GM18909 (cell line): ENCODE data around the gene POLR2B.
A peak's percentile ranks its signal among the peaks of the same experiment; 100 is the strongest.
"Not testable (repeated sequence)": the region's sequence is repeated elsewhere in the genome, so short reads cannot be mapped to it uniquely, and the experiment has no call there.

Experiments used
- ATAC-seq: cut with Tn5 transposase; IDR thresholded peaks from one replicate; pipeline ENCODE4 v1.9.1; 2021; ENCODE audit warnings: mild to moderate bottlenecking; ENCODE audit not compliant: unreplicated experiment, poor library complexity

Gene POLR2B

DNA sequence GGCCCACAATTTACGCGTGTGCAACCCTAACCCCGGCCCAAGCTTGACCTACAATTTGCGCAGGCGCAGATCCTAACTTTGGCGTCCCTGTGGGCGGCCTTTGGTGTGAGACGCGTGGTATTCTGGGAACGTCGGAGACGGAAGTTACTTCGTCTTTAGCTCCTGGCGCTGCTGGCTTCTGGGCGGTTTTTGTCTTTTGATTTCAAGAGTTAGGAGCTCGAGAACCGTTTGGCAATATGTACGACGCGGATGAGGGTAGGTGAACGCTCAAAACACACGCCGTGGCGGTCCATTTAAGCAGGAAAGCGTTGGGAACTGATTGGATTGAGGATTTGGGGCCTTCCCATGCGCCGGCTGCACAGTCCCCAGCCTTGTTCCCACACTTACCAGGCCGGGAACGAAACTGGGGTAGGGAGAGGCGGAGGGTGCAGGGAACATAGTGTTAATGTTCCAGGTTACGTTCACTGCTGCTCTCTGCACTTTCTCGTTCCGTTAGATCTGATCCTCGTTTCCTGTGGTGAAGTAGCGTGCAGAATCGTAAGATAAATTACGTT is at the start of gene POLR2B:
TSS of gene POLR2B (plus strand) at position 147 of the 554 bp plus-strand sequence. CDS start at position 237, 90 bp downstream.
- ATAC-seq, result peak; percentile 54

DNA sequence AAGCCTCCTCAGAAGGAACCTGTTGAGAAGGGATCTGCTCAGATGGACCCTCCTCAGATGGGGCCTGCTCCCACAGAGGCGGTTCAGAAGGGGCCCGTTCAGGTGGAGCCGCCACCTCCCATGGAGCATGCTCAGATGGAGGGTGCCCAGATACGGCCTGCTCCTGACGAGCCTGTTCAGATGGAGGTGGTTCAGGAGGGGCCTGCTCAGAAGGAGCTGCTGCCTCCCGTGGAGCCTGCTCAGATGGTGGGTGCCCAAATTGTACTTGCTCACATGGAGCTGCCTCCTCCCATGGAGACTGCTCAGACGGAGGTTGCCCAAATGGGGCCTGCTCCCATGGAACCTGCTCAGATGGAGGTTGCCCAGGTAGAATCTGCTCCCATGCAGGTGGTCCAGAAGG is 48.1 kb upstream of the POLR2B start:
- ATAC-seq, result no peak

DNA sequence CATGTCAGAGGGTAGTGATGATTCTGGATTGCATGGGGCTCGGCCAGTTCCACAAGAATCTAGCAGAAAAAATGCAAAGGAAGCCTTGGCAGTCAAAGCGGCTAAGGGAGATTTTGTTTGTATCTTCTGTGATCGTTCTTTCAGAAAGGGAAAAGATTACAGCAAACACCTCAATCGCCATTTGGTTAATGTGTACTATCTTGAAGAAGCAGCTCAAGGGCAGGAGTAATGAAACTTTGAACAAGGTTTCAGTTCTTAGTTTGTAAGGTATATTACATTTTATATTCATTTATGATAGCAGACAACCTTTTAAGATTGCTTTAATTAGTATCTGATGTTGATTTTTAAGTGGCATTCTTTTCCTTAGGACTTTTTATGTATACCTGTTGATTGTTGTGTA is 46.8 kb upstream of the POLR2B start:
- ATAC-seq, result no peak

DNA sequence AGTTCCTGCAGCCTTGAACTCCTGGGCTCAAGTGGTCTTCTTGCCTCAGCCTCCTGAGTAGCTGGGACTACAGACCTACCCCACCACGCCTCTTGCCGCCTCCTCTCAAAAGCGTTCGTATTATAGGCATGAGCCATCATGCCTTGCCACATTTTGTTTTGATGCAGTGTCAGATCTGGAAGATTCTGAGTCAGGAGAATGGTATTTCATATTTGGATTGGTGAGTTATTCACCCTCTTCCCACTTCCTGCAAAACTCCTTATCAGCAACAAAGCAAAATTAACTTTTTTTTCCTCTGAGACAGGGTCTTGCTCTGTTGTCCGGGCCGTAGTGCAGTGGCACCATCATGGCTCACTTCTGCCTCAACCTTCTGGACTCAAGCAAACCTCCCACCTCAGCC is 41.4 kb upstream of the POLR2B start:
- ATAC-seq, result no peak

DNA sequence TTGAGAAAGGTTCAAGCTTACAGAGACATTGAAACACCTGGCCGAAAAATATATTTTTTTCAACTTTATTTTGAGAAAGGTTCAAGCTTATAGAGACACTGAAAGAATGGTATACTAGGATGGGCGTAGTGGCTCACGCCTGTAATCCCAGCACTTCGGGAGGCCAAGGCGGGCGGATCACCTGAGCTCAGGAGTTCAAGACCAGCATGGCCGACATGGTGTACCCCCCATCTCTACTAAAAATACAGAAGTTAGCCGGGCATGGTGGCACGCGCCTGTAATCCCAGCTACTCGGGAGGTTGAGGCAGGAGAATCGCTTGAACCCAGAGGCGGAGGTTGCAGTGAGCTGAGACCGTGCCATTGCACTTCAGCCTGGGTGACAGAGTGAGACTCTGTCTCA is 38.9 kb upstream of the POLR2B start:
- not testable (repeated sequence) for ATAC-seq

DNA sequence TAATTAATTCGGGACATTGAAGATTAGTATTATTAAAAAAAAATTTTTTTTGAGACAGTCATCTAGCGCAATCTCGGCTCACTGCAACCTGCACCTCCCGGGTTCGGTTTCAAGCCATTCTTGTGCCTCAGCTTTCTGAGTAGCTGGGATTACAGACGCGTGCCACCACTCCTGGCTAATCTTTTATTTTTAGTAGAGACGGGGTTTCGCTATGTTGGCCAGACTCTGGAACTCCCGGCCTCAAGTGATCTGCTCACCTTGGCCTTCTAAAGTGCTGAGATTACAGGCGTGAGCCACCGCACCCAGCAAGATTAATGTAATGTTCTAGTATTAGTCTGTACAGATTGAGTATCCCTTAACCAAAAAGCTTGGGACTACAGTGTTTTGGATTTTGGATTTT is 38.3 kb upstream of the POLR2B start:
- ATAC-seq, result no peak

DNA sequence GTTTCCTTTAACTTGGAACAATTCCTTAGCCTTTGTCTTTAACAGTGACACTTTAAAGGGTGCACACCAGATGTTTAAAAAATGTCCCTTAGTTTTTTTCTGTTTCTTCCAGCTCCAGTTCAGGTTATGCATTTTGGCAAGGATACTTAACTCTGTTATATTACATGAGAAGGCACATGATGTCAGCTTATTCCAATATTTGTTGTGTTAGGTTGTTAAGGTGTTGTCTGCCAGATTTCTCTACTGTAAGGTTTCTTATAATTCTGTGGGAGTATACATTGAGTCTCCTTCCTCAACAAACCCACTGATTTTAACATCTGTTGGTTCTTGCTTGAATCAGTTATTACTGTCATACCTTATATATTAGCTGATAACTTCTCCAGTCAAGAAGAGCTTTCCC is 37.7 kb upstream of the POLR2B start:
- ATAC-seq, result no peak

DNA sequence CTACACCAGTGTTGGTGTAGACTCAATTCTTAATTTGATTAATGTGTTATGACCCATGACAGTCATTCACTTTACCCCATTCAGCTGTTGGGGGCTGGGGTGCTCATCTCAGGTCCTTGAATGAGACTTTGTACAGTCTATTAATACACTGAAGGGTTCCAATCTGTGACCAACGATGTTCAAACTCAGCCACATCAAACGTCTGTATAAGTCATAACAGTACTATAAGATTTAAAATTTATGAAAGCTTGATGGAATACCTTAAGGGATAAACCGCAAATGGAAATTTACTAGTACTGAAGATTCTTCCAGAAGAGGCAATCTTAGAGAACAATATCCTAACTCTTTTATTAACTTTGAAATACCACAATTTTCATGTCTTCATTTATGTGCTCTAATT is 37.3 kb upstream of the POLR2B start:
- ATAC-seq, result no peak

DNA sequence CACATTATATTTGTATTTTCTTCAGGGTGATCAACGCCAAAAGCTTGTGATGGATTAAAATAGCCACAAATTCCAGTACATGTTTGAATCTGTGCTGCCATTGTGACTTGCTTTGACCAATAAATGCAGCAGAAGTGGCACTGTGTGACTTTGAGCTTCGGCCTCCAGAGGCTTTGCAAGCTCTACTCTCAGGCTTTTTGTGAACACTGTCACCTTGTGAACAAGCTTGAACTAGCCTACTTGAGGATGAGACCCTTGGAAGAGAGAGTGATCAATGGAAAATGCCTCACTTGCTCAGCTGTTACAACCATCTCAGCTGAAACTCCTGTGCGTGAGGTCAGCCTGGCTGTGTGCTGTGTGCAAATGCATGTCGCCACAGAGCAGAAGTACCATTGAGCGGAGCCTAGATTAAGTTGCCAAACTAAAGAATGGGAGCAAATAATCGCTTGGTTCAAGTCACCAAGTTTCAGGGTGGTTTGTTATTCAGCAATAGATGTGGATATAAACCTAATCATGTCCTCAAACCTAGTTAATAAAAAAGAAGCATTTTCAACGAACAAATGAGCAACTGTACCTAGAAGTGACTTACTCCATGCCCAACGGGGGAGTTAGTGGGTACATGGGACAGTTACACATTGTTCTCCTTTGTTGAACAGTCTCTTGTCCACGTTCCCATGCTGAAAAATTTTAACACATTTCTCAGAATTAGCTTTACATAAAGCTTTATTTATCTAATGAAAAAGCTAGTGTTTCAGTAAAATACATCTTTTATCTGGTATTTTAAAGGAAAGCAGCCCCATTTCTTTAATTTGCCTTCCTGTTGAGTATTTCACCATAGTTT is 24.8 kb upstream of the POLR2B start:
- no peak for ATAC-seq

DNA sequence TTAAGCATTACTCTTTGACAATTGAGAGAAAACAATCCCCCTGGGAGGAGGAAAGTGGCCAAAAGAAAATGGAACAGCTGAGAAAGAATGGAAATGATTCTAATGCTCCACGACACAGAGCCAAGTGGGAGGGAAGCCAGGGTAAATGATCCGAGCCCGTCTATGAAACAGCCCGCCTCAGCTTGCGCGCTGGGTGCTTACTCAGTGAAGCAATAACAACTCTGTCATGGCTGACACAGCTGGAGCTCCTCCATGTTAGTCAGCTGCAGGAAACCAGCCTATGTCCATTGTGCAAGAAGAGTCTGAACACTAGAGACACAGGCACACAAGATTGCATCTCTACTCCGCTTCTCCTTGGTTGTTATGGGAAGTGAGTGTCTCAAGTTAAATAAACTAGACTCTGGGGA is 20.6 kb upstream of the POLR2B start:
- ATAC-seq, result no peak

DNA sequence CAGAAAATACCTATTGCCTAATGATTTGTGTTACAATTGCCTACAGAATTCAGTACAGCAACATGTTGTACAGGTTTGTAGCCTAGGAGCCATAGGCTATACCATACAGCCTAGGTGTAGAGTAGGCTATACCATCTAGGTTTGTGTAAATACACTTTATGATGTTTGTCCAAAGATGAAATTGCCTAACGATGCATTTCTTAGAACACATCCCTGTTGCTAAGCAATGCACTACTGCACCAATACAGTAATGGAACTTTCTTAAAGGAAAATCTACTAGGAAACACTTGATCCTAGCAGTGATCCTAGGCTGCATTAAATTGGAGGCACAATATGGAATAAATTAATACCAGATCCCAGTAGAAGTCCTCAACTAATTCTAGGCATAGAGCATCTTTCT is 19.6 kb upstream of the POLR2B start:
- no peak for ATAC-seq

DNA sequence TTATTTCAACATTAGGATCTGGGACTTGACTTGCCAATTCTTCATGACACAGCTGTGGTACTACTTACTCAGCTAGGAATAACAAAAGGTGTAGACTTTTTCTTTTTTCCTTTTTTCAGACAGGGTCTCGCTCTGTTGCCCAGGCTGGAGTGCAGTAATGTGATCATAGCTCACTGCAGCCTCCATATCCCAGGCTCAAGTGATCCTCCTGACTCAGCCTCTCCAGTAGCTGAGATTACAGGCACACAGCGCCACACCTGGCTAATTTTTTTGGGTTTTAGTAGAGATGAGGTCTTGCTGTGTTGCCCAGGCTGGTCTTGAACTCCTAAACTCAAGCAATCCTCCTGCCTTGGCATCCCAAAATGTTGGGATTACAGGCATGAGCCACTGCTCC is 17.6 kb upstream of the POLR2B start:
- ATAC-seq, result no peak

DNA sequence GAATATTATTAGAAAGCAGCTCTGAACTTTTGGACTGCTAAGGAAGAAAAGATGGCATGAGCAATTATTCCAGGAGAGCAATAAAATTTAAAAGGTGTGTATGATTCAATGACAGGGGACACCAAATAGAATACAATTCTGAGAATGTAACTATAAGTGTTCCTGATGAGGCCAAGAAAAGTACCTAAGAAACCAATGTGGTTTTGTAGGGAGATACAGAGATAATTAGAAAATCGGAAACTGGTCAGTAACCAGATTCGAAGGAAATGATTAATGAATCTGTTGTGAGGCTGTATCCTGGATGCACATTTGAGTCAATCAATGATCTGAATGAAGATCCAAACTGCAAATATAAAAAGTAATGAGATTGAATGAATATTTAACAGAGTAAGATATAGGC is 7.3 kb upstream of the POLR2B start:
- no peak for ATAC-seq

DNA sequence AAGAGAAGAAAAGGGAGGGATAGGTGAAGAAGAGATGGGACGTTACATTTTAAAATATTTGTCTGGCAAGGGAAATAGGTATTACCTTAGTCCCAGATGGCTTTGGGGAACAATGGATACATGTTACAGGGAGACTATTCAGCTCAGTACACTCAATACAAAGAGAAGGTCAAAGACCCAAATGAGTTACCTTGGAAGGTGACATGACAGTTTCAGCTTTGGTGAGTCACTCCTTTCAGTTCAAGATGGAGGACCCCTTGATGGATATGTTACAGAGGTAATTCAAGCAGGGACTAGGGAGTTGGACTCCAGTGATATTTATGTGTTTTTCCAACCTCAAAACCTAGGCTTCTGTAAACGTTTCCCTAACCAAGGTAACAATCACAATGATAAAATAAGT is 6.3 kb upstream of the POLR2B start:
- no peak for ATAC-seq

DNA sequence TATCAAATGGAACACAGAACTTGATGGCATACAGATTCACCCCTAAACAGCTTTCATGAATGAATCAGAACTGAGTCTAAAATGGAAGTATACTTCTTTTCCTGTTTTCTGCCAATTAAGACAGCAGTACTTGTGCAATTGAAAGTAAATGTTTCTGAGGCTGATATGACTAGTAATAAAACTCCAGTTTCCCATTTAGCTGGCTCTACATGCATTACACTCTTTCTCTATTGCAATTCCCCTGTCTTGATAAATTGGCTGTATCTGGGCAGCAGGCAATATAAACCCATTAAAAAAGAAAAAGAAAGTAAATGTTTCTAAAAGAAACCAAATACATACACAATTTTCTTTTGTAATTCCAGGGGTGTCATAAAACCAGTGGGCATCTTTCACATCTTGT is 5.9 kb upstream of the POLR2B start:
- no peak for ATAC-seq

DNA sequence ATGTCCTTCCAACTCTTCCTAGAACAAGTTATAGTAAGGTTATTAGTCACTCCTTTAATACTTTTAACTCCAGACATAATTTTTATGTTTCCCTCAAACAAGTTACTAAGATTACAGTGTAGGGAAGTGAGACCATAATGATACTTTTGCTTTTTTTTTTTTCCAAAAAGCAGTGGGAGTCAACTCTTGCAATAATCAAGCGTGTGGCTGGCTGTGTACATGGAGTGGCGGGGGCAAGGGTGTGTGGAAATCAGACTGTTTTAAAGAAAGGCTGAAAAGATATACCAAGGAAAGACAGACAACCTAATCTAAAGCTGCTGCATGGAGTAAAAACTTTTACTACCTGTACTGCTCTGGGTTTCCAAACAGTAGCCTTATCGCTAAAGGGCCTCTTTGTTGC is 5.4 kb upstream of the POLR2B start:
- ATAC-seq, result no peak

DNA sequence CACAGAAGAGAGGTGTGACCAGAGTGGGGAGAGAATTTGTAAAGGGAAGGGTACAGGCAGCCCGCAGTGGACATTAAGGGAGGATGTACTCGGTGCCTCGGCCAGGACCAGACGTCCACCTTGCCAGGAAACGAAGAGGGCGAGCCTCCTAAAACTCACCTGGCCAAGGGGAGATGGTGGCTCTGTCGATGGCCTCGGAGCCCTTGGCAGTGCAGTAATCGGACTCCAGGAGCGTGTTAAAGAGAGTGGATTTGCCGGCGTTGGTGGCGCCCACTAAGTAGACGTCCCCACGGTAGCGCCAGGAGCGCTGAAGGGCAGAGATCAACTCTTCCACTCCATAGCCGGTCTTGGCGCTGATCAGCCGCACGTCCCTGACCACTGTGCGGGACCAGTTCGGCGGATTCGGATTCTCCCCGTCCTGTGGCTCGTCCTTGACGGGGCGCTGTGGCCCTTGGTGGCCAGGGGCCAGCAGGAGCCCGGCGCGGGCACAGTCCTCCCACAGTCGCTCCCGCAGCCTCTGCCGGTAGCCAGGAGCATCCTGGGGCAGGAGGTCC is 2.3 kb upstream of the POLR2B start:
- no peak for ATAC-seq

DNA sequence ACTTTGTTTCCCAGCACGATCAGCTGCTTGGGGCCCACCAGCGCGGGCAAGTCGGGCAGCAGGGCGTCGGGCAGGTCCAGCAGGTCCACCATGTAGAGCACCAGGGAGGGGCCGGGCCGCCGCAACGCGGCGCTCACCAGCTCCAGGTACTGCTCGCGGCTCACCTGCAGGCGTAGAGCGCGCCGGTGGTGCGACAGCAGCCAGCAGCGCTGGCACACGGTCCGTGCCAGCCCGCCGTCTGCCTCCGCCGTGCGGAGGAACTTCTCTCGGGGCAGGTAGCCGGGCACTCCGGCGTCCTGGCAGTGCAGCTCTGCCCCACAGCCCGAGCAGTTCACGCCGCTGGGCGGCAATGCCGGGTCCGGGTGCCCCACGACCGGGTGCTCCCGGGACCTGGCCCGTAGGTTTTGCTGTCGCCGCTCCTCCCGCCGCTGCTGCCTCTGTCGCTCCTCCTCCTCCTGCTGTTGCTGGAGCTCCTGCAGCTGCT is 1.8 kb upstream of the POLR2B start:
- ATAC-seq, result peak; percentile 29

DNA sequence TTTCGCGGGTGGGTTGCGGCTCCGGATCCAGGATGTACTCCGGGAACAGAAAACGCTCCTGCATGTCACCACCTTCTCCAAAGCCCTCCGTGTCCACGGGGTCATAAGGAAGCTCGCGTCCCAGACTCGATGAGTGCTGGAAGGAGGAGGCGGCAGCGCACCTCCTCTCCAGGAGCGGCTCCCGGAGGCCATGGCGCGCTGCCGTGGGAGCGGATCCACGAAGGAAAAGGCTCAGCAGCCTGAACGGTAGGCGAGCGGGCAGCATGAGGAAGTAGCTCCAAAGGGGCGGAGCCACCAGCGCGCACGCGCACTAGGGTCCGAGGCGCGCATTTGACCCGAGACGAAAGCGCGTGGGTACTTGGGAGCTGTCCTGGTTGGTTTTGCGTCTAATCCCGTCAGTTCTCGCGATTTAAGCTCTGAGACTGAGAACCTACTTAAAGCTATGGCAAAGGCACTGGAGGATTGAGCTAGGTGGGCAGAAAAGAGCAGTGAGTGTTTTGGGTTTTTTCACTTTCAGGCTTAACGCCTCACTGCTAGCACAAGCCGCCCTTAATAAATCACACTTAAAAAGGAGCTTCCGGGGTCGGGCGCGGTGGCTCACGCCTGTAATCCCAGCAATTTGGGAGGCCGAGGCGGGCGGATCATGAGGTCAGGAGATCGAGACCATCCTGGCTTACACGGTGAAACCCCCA is 1.2 kb upstream of the POLR2B start, which contains the start of gene NOA1:
TSS of gene NOA1 (minus strand) at position 286 of the 692 bp plus-strand sequence. CDS start at position 265, 21 bp downstream.
- ATAC-seq, result peak; percentile 88

DNA sequence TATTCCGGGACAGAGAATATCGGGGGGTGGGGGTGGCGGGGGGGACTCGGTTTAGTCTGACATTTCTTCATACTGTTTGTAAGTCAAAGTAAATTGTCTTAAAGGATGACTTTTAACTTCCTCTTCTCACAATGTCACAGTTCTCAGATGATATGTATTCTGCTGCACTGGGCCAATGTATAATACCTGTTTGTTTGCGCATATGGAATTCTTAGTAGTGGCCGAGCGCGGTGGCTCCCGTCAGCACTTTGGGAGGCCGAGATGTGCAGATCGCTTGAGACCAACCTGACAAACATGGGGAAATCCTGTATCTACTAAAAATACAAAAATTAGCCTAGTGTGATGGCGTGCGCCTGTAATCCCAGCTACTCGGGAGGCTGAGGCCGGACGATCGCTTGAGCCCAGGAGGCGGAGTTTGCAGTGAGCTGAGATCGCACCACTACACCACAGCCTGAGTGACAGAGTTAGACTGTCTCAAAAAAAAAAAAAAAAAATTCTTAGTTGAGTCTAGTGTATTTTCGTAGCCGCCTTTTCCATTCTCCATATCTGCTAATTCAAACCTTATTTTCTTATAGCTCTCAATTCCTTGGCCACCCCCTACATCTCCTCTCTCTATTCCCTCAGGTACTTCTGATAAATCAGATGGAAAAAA is 851 bp downstream of the POLR2B start:
- ATAC-seq, result no peak
